Stimulated activated CD8-positive, alpha-beta memory T cell treated with anti-CD3 and anti-CD28 coated beads, Interleukin-2, amount 100 ng/mL, for 48 hours (primary cell): ENCODE results near the gene LPO.

Source experiments
- DNase-seq, 2 donors: peaks; one replicate each; pipeline ENCODE4 v3.0.0-alpha.2; 2020; ENCODE audit warnings: low read depth in 2 of 2

The LPO gene

DNA sequence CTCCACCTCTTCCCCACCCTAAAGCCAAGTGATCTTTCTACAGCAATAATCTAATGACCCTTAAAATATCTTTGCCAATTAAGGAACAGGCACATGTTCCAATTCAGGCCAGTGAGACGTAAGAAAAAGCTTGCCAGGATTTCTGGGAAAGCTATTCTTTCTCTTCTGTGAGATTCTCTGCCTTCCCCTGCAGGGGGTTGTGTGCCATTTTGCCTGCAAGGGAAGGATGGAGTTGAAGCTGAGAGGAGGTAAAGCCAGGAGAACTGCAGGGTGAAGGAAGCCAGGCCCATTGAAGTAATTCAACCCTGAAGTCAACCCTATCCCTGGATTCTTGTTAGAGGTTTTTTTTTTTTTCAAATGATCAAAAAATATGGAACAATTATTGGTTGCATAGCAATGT lies 9.0 kb upstream of the LPO start:
- DNase-seq: no peak

- DNase-seq: no peak
Measured at GRCh38 chr17:58229881-58230280, 8.5 kb upstream of the LPO start.

DNA sequence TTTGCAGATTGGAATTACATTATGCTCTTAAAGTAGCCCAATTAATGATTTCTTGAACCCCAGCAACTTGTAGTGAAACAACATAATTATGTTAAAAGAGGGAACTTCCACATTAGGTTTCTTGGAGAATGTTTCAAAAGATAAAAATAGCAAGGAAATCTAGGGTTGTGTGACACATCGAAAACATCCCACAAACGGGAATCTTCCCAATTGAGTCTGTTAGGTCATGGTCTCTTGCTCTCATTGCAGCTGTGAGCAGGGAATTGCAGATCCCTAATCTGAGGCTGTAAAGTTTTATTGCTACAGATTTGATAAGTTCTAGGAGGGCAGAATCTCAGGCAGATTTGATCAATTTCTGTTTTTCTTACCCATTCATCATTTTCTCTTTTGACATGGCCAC lies 6.7 kb upstream of the LPO start:
- DNase-seq: no peak

- peak in 1 of 2 donors; percentile 36 for DNase-seq
Measured at GRCh38 chr17:58232707-58233156, 5.7 kb upstream of the LPO start.

GRCh38 chr17:58233543-58233942 lies 4.8 kb upstream of the LPO start:
- DNase-seq: no peak

DNA sequence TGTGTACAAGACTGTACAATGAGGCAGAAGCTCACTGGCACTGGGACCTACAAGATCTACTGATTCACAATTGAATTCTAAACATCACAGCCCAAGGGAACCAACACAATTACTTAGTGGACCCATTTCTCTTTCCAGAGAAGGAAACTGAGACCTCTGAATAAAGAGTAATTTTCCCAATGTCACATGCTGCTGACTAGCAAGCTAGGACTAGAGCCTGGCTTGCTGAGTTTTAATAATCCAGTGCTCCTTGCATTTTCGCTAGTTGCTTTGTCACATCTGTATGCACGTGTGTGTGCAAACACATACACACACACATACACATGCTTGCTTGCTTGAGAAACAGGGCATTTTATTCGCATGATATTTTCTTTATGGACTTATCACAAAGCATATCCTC lies 3.9 kb upstream of the LPO start:
- DNase-seq: no peak

DNA sequence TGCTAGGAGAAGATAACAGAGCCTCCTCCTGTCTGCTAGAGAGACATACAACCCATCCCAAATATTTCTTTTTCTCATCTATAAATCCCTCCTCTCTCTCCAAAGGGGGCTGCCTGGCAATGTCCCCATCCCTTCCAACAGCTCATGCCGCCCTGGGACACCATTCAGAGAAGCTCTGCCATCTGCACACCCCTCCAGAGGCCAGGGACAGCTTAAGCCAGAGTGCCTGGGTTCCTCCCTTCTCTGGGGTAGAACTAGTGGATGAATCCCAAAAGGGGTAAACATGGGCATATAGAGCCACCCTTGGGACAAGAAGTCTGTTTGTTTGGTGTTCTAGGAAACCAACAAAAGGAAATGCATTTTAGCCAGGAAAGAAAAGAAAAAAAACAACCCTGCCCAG lies 2.6 kb upstream of the LPO start:
- no peak for DNase-seq

- no peak for DNase-seq
Measured at GRCh38 chr17:58236394-58236793, 2.0 kb upstream of the LPO start.

- DNase-seq: no peak
Measured at GRCh38 chr17:58239987-58240386, 1.6 kb downstream of the LPO start.

DNA sequence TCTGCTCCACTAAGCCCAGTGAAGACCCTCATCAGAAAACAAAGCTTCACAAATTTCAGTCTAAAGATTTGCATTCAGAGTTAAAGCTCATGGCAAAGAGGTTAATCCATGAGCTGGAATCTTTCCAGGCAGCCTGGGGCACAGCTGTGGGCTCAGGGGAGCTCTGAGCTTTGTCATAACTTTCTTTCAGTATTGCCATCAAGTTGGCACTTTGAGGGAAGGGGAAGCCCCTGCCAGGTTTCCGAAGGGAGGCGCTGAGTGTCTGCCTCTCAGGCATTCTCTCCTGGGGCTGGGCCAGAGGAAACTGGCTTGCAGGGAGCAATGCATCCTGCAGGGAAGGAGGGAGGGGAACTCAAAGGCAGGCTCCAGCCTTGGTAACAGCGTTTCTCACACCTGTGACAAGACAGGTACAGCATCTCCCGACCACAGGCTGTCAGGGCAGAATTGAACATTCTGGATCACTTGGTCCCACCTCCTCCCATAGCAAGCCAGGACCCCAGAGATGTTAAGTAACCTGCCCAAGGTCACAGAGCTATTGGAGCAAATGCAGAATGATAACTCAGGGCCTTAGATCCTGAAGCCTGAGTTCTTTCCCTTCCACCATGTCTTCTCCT lies 3.9 kb downstream of the LPO start:
- DNase-seq: no peak

- no peak for DNase-seq
Measured at GRCh38 chr17:58244963-58245362, 6.6 kb downstream of the LPO start.

GRCh38 chr17:58245428-58246103 lies 7.2 kb downstream of the LPO start:
- no peak for DNase-seq

DNA sequence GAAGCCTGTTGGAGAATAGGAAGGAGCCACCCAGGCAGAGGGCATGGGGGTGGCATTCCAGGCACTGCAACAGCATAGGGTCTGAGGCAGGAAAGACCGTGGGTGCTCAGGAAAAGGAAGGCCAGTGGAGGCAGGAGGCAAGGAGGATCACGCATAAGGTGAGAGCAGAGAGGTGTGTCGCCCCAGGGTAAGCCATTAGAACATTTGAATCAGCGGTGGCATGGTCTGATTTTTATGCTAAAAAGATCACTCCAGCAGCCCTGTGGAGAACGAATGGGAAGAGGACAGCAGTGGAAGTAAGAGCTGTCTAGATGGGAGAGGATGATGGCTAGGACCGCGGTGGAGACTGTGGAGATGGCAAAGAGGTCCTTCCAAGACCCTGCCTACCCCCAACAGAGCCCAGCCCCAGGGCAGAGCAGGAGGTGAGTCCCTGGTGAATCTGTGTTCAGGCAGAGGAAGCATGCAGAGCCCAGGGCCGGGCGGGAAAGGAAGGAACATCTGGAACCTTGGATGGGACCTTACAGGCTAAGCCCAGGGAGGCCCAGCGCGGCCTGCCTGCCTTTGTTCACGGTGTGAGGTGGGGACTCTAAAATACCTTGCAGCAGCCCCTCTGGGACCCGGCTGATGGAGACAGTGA lies 7.8 kb downstream of the LPO start:
- DNase-seq: no peak

DNA sequence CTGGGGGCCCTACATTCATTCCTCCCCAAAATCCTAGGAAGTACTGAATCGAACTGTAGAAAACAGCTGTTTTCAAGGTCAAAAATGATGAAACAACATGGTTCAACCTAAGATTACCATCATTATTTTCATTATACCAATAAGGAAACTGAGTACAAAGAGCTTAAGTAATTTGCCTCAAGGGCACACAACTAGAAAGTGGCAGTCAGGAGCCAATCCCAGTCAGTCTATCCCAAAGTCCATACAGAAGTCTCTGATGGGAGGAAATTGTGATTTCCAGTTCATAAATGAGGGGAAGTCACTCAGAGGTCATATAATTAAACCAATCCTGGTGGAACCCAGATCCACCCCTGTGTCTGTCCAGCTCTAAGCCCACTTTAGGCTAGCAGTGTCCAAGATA lies 8.4 kb downstream of the LPO start:
- no peak for DNase-seq

DNA sequence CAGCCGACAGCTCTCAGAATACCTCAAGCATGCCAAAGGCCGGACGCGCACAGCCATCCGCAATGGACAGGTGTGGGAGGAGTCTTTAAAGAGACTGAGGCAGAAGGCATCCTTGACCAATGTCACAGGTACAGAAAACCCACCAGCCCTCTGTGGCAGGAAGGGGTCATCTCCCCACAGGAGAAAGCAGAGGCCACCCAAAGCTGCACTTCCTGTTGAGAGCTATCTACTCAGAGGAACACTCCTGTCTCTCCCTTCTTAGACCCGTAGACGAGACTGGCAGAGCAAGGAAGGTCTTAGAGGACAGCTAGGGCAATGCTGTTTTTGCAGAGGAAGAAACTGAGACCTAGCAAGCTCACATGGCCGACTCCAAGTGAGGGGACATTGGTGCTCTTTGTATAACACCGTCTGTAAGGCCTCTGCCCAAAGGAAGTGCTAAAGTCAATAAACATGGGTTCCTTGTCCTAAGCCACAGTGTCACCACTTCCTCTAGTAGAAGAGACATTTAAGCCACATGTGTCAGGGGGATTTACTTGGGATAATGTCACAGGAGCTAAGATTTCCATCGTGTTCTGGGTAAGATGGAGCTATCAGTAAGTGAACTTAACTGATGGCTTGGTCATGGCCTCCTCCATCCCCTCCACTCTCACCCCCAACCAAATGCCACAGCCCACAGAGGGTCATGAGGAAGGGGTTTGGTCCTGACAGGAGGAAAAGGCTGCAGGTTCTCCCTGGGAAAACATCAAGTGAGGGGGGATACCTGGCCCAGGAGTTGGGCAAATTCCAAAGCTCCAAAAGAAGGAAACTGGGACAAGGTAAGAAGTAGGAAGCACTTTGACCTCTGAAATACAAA lies 9.4 kb downstream of the LPO start:
- DNase-seq: no peak

GRCh38 chr17:58248955-58249269 lies 10.5 kb downstream of the LPO start:
- no peak for DNase-seq

- peak; percentile 62 for DNase-seq
Measured at GRCh38 chr17:58249270-58250133, 11.1 kb downstream of the LPO start.

- no peak for DNase-seq
Measured at GRCh38 chr17:58250344-58251011, 12.1 kb downstream of the LPO start.

- no peak for DNase-seq
Measured at GRCh38 chr17:58252141-58252540, 13.8 kb downstream of the LPO start.

DNA sequence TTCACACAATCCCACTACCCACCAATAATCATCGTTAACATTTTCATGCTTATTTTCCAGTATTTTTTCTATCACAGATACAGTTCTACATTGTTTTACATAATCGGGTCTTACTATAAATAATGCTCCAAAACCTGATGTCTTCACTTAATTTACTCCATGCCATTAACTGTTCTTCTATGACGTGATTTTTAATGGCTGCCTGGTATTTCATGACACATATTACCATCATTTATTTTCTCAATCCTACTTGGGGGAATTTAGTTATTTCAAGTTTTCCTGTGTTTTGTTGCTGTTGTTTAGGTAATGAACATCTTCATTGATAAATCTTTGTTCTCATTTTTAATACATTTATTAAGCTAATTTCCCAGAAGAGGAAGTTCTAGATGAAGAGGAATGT lies 14.7 kb downstream of the LPO start:
- no peak for DNase-seq

GRCh38 chr17:58254803-58255202 lies 16.4 kb downstream of the LPO start:
- no peak for DNase-seq
